Coronary artery (tissue), 2 donors: Measurements from ENCODE around the gene BSPRY.

ENCODE experiments used
- DNase-seq: peaks from one replicate; pipeline ENCODE4 v3.0.0-alpha.2; 2017; ENCODE audit warnings: low spot score
- H3K27ac ChIP-seq, 2 donors: fragments of 200-600 bp; sonication (generic); one replicate each; pipeline ENCODE4 v1.5.1; 2016 to 2019
- H3K4me3 ChIP-seq: fragments of 200-600 bp; sonication (generic); 2 replicates; pipeline ENCODE4 v1.5.1; 2016; ENCODE audit warnings: mild to moderate bottlenecking, moderate library complexity
- CTCF ChIP-seq: fragments of 200-600 bp; sonication (generic); IDR thresholded peaks from one replicate; pipeline ENCODE4 v1.5.1; 2019; ENCODE audit warnings: antibody characterized with exemption

BSPRY gene

GRCh38 chr9:113368982-113369854 is 19.9 kb downstream of the BSPRY start:
- DNase-seq = no peak
- H3K27ac ChIP-seq = no peak overlapping the region
- H3K4me3 ChIP-seq = no peak overlapping the region
- TF ChIP-seq CTCF = no peak

GRCh38 chr9:113369855-113370140 is 20.5 kb downstream of the BSPRY start:
- no peak for DNase-seq
- no peak overlapping the region for H3K27ac ChIP-seq

GRCh38 chr9:113370806-113371325 is 21.5 kb downstream of the BSPRY start:
- TF ChIP-seq CTCF = no peak
- no peak for DNase-seq
- Histone ChIP-seq H3K4me3 (no peak overlapping the region), H3K27ac (no peak overlapping the region)

More at GRCh38 chr9:113369855-113370140, 20.5 kb downstream of the BSPRY start:
- TF ChIP-seq CTCF = no peak
- no peak overlapping the region for H3K4me3 ChIP-seq

- Histone ChIP-seq H3K27ac (no peak overlapping the region), H3K4me3 (no peak overlapping the region)
- no peak for DNase-seq
- no peak for TF ChIP-seq CTCF
Observed at GRCh38 chr9:113372059-113372458, 22.7 kb downstream of the BSPRY start.

GRCh38 chr9:113373256-113373655 is 23.9 kb downstream of the BSPRY start:
- no peak overlapping the region for H3K27ac ChIP-seq
- H3K4me3 ChIP-seq = no peak overlapping the region
- TF ChIP-seq CTCF = no peak
- DNase-seq = no peak

- Histone ChIP-seq H3K4me3 (no peak overlapping the region), H3K27ac (no peak overlapping the region)
- DNase-seq = no peak
- no peak for TF ChIP-seq CTCF
Observed at GRCh38 chr9:113373676-113374392, 24.5 kb downstream of the BSPRY start.
